Esophagus squamous epithelium (tissue), 5 donors: Measurements from ENCODE around the gene THSD7B. TPM values are rescaled to one million over a fixed set of nuclear protein-coding genes. Genes with fewer than 3 reads are reported as not detected.

ENCODE experiments used
- DNase-seq: peaks from one replicate; lab custom pipeline; 2025; lab: John Stamatoyannopoulos, UW
- H3K27ac ChIP-seq, 4 donors: fragments of 200-600 bp; sonication (generic); one replicate each; pipeline ENCODE4 v1.5.1; 2016 to 2019; ENCODE audit warnings: mild to moderate bottlenecking in 1 of 4
- H3K27me3 ChIP-seq, 4 donors: fragments of 200-600 bp; sonication (generic); 1 replicate in 3 of 4; 2 replicates in 1 of 4; pipeline versions ENCODE4 v1.5.1 to v1.6.0; 2017 to 2021; ENCODE audit warnings: antibody characterized with exemption in 1 of 4
- H3K36me3 ChIP-seq, 3 donors: fragments of 200-600 bp; sonication (generic); one replicate each; pipeline ENCODE4 v1.5.1; 2016 to 2019
- H3K4me1 ChIP-seq, 3 donors: fragments of 200-600 bp; sonication (generic); one replicate each; pipeline ENCODE4 v1.5.1; 2017 to 2019
- H3K4me3 ChIP-seq, 4 donors: fragments of 200-600 bp; sonication (generic); 1 replicate in 3 of 4; 2 replicates in 1 of 4; pipeline ENCODE4 v1.5.1; 2016 to 2019; ENCODE audit warnings: mild to moderate bottlenecking in 2 of 4, moderate library complexity in 1 of 4
- H3K9me3 ChIP-seq, 3 donors: fragments of 200-600 bp; sonication (generic); one replicate each; pipeline ENCODE4 v1.5.1; 2016 to 2019
- POLR2A ChIP-seq, 4 donors: fragments of 450-650 bp; IDR thresholded peaks; one replicate each; pipeline ENCODE4 v1.6.1; 2017; ENCODE audit warnings: antibody characterized with exemption in 4 of 4, mild to moderate bottlenecking in 4 of 4, moderate library complexity in 3 of 4
- WGBS, 2 donors: methylation state at CpG; one replicate each; pipeline ENCODE4 v1.1.5; 2018; 5-methylcytosine and 5-hydroxymethylcytosine counted together
- intact Hi-C: fragments of 100-400 bp; cut with DNase I; formaldehyde crosslinking; loops from one replicate; pipeline ENCODE4 v1.15.0; 2022
- total RNA-seq, 4 donors: library from RNA; depleted of rRNA; stranded (reverse); fragments of >200 nt; gene quantifications; one replicate each; pipeline ENCODE4 v1.1.0, GENCODE V29; 2016
- TF ChIP-seq, protein P1 (sequence below), 6 experiments: fragments of 450-650 bp in 4 of 6; fragments of 200-600 bp in 2 of 6; sonication (generic) in 2 of 6; IDR thresholded peaks; one replicate each; pipeline ENCODE4 v1.5.1; 2016 to 2019; ENCODE audit warnings: antibody characterized with exemption in 6 of 6, mild to moderate bottlenecking in 4 of 6, moderate library complexity in 4 of 6
- donor health status: DM: yes; HTN: yes; CAD: no.

THSD7B gene
- total RNA-seq, 4 donors from 2014 or later, result 0.31 to 0.97 (median 0.72) TPM

DNA sequence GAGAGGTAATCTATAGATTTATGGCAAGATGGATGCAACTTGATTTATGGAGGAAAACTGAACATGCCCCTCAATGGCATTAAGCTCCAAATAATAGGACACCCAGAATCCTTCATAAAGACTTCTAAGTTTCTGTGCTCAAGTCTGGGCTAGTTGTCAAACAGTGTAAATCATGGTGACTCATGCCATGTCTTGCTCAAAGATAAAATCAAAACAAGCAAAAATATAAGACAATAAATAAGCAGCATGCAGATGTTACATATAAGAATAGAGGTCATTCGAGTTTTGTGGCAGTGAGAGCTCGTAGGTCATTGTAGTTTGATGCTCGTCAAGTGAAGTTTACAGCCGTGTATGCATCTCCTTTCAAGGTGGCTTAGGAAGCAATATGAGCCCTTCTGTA is 403.2 kb downstream of the THSD7B start:
- H3K27ac ChIP-seq, result peak overlapping the region in 1 of 4 donors; percentile 5
- H3K4me1 ChIP-seq, result peaks cover 0 to 22% (median 0%) of the 10 kb centered on the region in 3 donors
- H3K36me3 ChIP-seq, result no peaks in the 10 kb centered on the region
- no peaks in the 10 kb centered on the region for H3K27me3 ChIP-seq
- no peak for DNase-seq
- intact Hi-C loops, result no loop called here
- no peaks in the 10 kb centered on the region for H3K9me3 ChIP-seq
- 29 to 37% methylated on average over 4 of the region's 4 CpGs for whole genome bisulfite sequencing, 2 donors
- H3K4me3 ChIP-seq, result no peak overlapping the region
- TF ChIP-seq POLR2A (IDR thresholded peaks at IDR 0.05), result no peak
- TF ChIP-seq, protein P1, sequence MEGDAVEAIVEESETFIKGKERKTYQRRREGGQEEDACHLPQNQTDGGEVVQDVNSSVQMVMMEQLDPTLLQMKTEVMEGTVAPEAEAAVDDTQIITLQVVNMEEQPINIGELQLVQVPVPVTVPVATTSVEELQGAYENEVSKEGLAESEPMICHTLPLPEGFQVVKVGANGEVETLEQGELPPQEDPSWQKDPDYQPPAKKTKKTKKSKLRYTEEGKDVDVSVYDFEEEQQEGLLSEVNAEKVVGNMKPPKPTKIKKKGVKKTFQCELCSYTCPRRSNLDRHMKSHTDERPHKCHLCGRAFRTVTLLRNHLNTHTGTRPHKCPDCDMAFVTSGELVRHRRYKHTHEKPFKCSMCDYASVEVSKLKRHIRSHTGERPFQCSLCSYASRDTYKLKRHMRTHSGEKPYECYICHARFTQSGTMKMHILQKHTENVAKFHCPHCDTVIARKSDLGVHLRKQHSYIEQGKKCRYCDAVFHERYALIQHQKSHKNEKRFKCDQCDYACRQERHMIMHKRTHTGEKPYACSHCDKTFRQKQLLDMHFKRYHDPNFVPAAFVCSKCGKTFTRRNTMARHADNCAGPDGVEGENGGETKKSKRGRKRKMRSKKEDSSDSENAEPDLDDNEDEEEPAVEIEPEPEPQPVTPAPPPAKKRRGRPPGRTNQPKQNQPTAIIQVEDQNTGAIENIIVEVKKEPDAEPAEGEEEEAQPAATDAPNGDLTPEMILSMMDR (IDR thresholded peaks at IDR 0.05), result no peak

DNA sequence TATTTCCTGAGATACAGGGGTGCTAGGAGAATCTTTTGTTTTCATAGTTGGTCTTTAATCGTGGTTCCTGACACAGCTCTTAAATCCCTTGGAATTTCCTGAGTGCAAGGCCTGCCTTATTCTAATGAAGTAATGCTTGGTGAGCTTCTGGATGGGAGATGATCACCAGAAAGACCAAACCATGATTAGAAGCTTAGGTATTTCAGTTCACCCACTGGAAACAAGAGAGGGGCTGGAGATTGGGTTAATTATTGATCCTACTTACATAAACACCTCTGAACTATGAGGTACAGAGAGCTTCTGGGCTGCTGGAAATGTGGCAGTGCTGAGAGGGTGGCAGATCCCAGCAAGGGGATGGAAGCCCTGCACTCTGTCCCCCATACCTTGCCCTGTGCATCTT is 406.8 kb downstream of the THSD7B start:
- WGBS, 2 donors, result 21 to 22% methylated on average over 1 of the region's 1 CpG
- Histone ChIP-seq H3K27me3 (no peaks in the 10 kb centered on the region), H3K9me3 (no peaks in the 10 kb centered on the region), H3K36me3 (no peaks in the 10 kb centered on the region), H3K27ac (no peak overlapping the region), H3K4me3 (no peak overlapping the region), H3K4me1 (peaks cover 0 to 11% (median 0%) of the 10 kb centered on the region in 3 donors)
- intact Hi-C loops, result no loop called here
- TF ChIP-seq POLR2A (IDR thresholded peaks at IDR 0.05), result no peak
- TF ChIP-seq, protein P1 (IDR thresholded peaks at IDR 0.05), result no peak
- DNase-seq, result no peak

DNA sequence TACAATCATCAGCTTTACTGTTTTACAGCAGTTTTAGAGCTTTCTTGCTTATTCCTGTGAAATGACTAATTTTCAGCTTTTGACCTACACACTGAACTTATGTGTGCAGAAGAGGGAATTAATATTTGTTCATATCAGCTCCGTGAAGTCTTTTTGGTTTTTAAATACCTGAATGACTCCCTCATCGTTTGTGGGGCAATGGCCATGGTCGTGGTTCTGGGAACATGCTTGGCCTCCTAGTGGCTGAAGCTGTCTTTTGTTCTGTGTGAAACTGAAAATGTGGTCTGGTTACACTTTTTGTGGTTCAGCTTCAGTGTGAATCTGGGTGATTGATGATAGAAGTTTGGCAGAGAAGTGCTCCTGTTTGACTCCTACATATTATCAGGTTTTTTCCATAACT is 408.1 kb downstream of the THSD7B start:
- Histone ChIP-seq H3K36me3 (no peaks in the 10 kb centered on the region), H3K9me3 (no peaks in the 10 kb centered on the region), H3K4me3 (no peak overlapping the region), H3K27me3 (no peaks in the 10 kb centered on the region), H3K27ac (no peak overlapping the region), H3K4me1 (peaks cover 0 to 10% (median 4%) of the 10 kb centered on the region in 3 donors)
- TF ChIP-seq, protein P1 (IDR thresholded peaks at IDR 0.05), result no peak
- TF ChIP-seq POLR2A (IDR thresholded peaks at IDR 0.05), result no peak
- 38 to 42% methylated on average over 3 of the region's 3 CpGs for WGBS, 2 donors
- no peak for DNase-seq
- intact Hi-C loops, result no loop called here

DNA sequence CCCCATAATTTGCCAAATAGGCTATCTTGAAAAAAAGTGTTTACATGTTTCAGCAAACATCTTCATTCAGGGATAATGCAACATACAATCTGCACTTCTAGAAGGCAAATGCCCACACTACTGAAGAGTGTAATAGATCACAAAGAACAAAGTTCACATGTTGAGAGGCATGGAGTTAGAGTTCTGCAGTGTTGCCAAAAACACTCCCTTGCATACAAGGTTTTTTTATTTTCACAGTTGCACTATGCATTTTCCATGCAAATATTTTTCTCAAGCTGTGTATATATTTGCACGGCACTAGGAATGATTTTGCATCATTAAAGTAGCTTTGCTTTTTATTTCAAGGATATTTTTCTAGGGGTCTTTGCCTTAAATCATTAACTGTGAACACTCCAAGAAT is 409.9 kb downstream of the THSD7B start:
- DNase-seq, result no peak
- intact Hi-C loops, result no loop called here
- TF ChIP-seq POLR2A (IDR thresholded peaks at IDR 0.05), result no peak
- TF ChIP-seq, protein P1 (IDR thresholded peaks at IDR 0.05), result no peak
- H3K4me3 ChIP-seq, result no peak overlapping the region
- no peaks in the 10 kb centered on the region for H3K9me3 ChIP-seq
- H3K27ac ChIP-seq, result no peak overlapping the region
- WGBS, 2 donors, result 73 to 79% methylated on average over 1 of the region's 1 CpG
- H3K36me3 ChIP-seq, result no peaks in the 10 kb centered on the region
- peaks cover 0 to 10% (median 6%) of the 10 kb centered on the region in 3 donors for H3K4me1 ChIP-seq
- no peaks in the 10 kb centered on the region for H3K27me3 ChIP-seq

DNA sequence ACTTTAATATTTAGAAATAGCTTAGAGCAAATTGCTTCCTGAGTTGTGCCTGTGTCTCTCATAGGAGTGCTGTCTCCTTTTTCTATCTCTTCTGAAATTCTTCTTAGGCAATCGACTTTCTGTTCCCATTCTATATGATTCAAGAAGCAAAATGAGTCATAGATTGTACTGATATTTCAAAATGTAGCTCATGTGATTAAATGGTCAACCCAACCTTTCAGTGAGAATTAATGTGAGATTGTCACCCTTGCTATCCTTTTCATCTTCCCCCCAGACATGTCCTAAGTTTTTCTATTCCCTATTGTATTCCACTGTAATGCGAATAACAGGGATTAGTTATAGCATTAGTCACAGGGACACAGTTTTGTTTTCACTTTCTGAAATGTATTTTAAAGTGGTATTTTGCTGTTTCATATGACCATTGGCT is 413.6 kb downstream of the THSD7B start:
- Histone ChIP-seq H3K9me3 (no peaks in the 10 kb centered on the region), H3K27me3 (no peaks in the 10 kb centered on the region), H3K4me3 (no peak overlapping the region), H3K36me3 (no peaks in the 10 kb centered on the region), H3K27ac (no peak overlapping the region), H3K4me1 (peaks cover 0 to 10% (median 6%) of the 10 kb centered on the region in 3 donors)
- DNase-seq, result no peak
- intact Hi-C loops, result no loop called here
- WGBS, 2 donors, result 12 to 38% methylated on average over 2 of the region's 2 CpGs
- TF ChIP-seq POLR2A (IDR thresholded peaks at IDR 0.05), result no peak
- TF ChIP-seq, protein P1 (IDR thresholded peaks at IDR 0.05), result no peak
